SK-N-SH (cell line): ENCODE data around the gene GNB5.

ENCODE experiments used
- EP300 ChIP-seq, 2 experiments: IDR thresholded peaks; 2 replicates each; pipeline versions ENCODE4 v1.4.0 to v1.6.1; 2012; ENCODE audit warnings: borderline replicate concordance in 1 of 2, low read depth in 1 of 2, low read length in 1 of 2
- FOSL2 ChIP-seq: IDR thresholded peaks from 2 replicates; pipeline ENCODE4 v1.4.0; 2012; ENCODE audit warnings: low read depth, mild to moderate bottlenecking, moderate library complexity, borderline replicate concordance
- FOXJ3 ChIP-seq: sonication (generic); formaldehyde crosslinking; IDR thresholded peaks from 2 replicates; pipeline ENCODE4 v1.5.1; 2020; ENCODE audit warnings: mild to moderate bottlenecking, missing genetic modification reagents
- GABPA ChIP-seq: IDR thresholded peaks from 2 replicates; pipeline ENCODE4 v1.4.0; 2012; ENCODE audit warnings: low read depth, mild to moderate bottlenecking
- POLR2AphosphoS5 ChIP-seq: IDR thresholded peaks from 2 replicates; pipeline ENCODE4 v1.6.1; 2012; ENCODE audit warnings: low read depth, low read length
- RAD21 ChIP-seq: IDR thresholded peaks from 2 replicates; pipeline ENCODE4 v1.6.1; 2012; ENCODE audit warnings: mild to moderate bottlenecking, low read length
- RCOR1 ChIP-seq: fragments of 150-350 bp; IDR thresholded peaks from 2 replicates; pipeline ENCODE4 v1.6.1; 2017; ENCODE audit warnings: antibody characterized with exemption, low read length
- RXRA ChIP-seq: IDR thresholded peaks from 2 replicates; pipeline ENCODE4 v1.4.0; 2012; ENCODE audit warnings: low read depth, mild to moderate bottlenecking, borderline replicate concordance
- SMC3 ChIP-seq: IDR thresholded peaks from 2 replicates; pipeline ENCODE4 v1.6.1; 2012; ENCODE audit warnings: low read depth, low read length, improper control_type of control experiment
- TF ChIP-seq, protein P1 (sequence below): fragments of 200-600 bp; sonication (generic); IDR thresholded peaks from 2 replicates; pipeline ENCODE4 v1.6.1; 2017; ENCODE audit warnings: antibody characterized with exemption, mild to moderate bottlenecking, moderate library complexity
- TF ChIP-seq, protein P2 (sequence below): IDR thresholded peaks from 2 replicates; pipeline ENCODE4 v1.4.0; 2012; ENCODE audit warnings: low read depth
- TF ChIP-seq, protein P3 (sequence below): IDR thresholded peaks from 2 replicates; pipeline ENCODE4 v1.4.0; 2012; ENCODE audit warnings: low read depth, borderline replicate concordance

DNA sequence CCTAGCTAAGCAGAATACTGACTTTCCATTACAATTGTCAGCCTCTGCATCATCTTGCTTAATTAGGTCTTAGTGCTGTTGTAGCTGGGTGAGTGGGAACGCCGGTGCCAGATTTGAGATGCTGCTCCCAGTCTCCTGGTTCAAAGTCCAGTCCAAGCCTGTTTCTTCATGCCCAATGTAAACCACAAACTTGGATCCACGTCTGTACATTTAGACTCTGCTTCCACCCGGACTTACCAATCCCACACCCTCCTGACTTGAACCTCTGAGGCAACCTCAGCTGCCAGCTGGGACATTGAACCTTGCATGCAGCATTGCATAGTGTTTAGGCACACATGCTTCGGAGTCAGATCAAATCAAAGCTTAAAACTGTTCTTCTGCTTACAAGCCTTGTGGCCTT is 121.6 kb downstream of the GNB5 start:
- TF ChIP-seq, protein P1, sequence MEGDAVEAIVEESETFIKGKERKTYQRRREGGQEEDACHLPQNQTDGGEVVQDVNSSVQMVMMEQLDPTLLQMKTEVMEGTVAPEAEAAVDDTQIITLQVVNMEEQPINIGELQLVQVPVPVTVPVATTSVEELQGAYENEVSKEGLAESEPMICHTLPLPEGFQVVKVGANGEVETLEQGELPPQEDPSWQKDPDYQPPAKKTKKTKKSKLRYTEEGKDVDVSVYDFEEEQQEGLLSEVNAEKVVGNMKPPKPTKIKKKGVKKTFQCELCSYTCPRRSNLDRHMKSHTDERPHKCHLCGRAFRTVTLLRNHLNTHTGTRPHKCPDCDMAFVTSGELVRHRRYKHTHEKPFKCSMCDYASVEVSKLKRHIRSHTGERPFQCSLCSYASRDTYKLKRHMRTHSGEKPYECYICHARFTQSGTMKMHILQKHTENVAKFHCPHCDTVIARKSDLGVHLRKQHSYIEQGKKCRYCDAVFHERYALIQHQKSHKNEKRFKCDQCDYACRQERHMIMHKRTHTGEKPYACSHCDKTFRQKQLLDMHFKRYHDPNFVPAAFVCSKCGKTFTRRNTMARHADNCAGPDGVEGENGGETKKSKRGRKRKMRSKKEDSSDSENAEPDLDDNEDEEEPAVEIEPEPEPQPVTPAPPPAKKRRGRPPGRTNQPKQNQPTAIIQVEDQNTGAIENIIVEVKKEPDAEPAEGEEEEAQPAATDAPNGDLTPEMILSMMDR, result no peak
- TF ChIP-seq POLR2AphosphoS5 (no peak), EP300 (IDR thresholded peaks at IDR 0.05; ENCODE audit: borderline replicate concordance in 1 of 2, low read depth in 1 of 2, low read length in 1 of 2) (no peak), FOXJ3 (CRISPR knock-in tag) (no peak), FOSL2 (no peak), RCOR1 (no peak), SMC3 (no peak), GABPA (no peak), RAD21 (no peak), RXRA (no peak)
- TF ChIP-seq, protein P2, sequence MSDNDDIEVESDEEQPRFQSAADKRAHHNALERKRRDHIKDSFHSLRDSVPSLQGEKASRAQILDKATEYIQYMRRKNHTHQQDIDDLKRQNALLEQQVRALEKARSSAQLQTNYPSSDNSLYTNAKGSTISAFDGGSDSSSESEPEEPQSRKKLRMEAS, result no peak
- TF ChIP-seq, protein P3, sequence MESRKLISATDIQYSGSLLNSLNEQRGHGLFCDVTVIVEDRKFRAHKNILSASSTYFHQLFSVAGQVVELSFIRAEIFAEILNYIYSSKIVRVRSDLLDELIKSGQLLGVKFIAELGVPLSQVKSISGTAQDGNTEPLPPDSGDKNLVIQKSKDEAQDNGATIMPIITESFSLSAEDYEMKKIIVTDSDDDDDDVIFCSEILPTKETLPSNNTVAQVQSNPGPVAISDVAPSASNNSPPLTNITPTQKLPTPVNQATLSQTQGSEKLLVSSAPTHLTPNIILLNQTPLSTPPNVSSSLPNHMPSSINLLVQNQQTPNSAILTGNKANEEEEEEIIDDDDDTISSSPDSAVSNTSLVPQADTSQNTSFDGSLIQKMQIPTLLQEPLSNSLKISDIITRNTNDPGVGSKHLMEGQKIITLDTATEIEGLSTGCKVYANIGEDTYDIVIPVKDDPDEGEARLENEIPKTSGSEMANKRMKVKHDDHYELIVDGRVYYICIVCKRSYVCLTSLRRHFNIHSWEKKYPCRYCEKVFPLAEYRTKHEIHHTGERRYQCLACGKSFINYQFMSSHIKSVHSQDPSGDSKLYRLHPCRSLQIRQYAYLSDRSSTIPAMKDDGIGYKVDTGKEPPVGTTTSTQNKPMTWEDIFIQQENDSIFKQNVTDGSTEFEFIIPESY, result no peak
